GM21381 (cell line): Measurements from ENCODE around the gene AP1G2.
"Not testable (repeated sequence)": the region's sequence is repeated elsewhere in the genome, so short reads cannot be mapped to it uniquely, and the experiment has no call there.

Source experiments
- ATAC-seq: cut with Tn5 transposase; IDR thresholded peaks from one replicate; pipeline ENCODE4 v1.9.1; 2021; ENCODE audit warnings: mild to moderate bottlenecking, moderate library complexity; ENCODE audit not compliant: unreplicated experiment

Gene AP1G2

GRCh38 chr14:23542261-23542660, 25.3 kb downstream of the AP1G2 start:
- no peak for ATAC-seq

DNA sequence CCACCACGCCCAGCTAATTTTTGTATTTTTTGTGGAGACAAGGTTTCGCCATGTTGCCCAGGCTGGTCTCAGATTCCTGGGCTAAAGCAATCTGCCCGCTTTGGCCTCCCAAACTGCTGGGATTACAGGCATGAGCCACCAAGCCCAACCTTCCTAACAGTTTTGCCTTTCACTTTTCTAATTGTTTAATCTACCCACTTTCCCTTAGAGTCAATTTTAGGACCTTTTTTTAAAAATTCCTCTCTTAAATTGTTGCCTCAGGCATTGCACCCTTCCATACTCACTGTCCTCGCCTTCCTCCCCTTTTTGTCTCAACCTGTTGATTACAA, 27.5 kb downstream of the AP1G2 start:
- no peak for ATAC-seq

DNA sequence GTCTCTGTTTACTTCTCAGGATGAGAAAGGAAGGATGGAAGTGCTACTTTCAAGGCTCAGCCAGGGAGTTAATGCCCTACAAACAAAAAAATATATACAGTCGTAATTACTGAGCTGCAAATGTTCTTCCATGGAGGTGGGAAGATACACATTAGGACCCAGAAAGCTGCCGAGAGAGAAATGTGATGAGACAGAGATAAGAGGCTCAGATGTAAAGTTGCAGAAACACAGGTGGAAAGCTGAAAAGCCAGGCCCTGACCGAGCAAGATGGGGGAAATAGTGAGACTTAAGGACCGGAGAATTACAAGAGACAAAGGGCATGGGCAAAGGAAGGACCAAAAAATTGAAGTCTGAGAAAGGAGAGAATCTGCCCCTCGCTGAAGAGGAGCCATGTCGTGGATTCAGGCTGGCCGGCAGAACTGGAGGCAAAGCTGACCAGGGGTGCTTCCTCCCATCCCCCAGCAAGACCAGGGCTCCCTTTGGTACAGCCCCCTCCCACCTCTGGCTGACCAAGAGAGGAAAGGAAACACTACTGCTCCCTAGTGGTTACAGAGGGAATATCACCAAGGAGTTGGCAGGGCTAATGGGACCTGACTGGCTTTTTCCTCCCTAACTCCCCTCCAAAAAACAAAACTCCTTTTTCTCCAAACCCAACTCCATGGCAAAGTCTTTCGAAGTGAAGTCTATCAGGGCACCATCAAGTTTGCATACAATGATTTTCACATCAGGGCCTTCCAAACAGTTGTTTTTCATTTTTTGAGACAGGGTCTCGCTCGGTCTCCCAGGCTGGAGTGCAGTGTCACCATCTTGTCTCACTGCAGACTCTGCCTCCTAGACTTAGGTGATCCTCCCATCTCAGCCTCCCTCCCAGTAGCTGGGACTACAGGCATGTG, 28.1 kb downstream of the AP1G2 start:
- ATAC-seq = no peak

GRCh38 chr14:23538785-23539184, 28.8 kb downstream of the AP1G2 start:
- no peak for ATAC-seq

GRCh38 chr14:23538050-23538718, 29.4 kb downstream of the AP1G2 start:
- ATAC-seq = no peak

GRCh38 chr14:23537351-23538049, 30.1 kb downstream of the AP1G2 start:
- ATAC-seq = no peak

DNA sequence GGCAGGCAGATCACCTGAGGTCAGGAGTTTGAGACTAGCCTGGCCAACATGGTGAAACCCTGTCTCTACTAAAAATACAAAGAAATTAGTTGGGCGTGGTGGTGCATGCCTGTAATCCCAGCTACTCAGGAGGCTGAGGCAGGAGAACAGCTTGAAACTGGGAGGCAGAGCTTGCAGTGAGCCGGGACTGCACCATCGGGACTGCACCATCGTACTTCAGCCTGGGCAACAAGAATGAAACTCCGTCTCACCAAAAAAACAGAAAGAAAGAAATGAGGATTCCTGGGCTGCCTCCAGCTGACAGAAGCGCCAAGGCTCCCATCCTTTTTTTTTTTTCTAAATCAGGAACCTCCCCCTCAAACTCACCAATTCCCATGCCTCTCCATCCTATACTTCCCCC, 30.7 kb downstream of the AP1G2 start:
- not testable (repeated sequence) for ATAC-seq

DNA sequence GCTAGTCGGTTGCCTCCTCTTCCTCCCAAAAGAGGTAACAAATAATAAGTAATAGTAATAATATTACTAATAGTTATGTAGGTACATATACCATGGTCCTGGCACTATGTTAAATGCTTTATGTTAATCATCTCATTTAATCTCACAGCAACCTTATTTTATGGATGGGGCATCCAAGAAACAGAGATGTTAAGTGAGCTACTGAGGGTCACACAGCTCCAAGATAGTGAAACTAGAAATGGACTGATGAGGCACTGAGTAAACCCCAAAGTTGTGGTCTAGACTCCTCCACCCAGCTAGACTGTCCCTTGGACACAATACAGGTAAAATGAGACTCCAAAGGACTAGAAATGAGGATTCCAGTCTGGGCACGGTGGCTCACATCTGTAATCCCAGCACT, 31.1 kb downstream of the AP1G2 start:
- no peak for ATAC-seq

GRCh38 chr14:23535943-23536342, 31.6 kb downstream of the AP1G2 start:
- no peak for ATAC-seq

- no peak for ATAC-seq
Measured at GRCh38 chr14:23533652-23534435, 33.7 kb downstream of the AP1G2 start.

GRCh38 chr14:23532658-23533057, 34.9 kb downstream of the AP1G2 start:
- ATAC-seq = no peak

DNA sequence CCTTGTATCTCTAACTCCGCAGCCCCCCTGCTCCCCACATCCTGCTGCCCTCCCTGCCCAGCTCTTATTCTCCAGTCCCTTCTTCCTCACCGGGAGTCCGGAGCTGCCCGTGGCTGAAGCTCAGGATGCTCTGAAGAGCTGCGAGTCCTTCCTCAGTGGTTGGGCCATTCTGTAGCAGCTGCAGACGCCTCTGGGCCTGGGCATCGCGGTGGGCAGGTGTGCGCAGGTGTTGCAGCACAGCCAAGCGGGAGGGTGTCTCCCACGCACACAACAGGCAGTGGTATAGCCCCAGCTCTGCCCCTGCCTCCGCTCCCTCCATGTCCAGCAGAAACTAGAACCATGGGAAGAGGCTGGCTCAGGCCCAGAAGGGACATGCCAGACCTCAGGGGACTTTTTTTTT, 36.2 kb downstream of the AP1G2 start:
- no peak for ATAC-seq

- ATAC-seq = no peak
Measured at GRCh38 chr14:23530375-23531055, 37.1 kb downstream of the AP1G2 start.

DNA sequence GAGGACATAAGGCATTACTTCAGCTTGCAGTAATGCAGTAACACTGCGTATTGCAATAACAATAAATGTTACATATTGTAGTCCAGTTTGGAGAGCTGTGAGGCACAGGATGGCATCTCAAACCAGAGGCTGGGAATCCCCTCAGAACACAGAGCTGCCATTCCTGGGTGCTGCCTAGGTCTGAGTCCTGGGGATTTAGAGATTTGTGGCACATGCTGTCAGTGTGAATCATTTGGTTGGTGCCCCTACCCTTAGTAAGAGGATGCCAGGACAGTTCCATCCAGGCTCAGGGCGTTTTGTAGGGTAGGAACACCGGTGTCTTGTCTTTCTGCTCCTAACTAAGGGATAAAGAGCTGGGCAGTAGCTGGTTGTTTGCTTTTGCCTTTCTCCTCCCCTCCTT, 38.6 kb downstream of the AP1G2 start:
- ATAC-seq = no peak

DNA sequence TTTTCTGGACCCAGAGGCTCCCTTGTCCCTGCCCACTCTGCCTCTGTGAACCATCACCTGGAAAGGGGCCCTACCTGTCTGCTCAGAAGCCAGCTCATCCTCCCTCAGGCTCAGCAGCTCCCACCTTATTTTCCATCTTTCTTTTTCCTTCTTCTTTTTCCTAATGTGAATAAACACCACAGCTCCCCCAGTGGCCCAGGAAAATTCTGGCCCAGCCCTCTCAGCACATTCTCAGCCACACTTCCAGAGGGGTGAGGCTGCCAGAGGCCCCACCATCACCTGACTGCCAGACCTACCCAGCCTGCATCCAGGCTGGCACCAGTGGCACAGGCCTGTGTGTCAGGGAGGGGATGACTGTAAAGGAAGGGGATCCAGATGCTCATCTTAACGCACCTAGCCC, 39.0 kb downstream of the AP1G2 start:
- ATAC-seq = no peak

- ATAC-seq = no peak
Measured at GRCh38 chr14:23525611-23526010, 42.0 kb downstream of the AP1G2 start.

DNA sequence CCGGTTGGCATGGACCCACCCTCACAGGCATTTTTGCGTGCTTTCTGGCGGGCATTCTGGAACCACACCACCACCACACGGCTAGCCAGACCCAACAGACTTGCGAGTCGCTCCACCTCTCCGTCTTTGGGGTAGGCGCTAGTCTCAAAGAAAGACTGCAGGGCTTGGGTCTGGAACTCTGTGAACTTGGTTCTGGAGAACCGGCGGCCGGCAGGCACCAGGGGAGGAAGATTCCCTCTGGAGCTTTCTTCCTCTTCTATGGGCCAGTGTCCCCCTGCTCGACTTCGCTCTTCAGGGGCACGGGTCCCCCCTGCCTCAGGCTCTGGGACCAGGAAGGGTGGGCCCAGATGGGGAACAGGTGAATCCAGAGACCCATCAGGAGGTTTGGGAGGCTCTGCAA, 42.6 kb downstream of the AP1G2 start:
- ATAC-seq = no peak

DNA sequence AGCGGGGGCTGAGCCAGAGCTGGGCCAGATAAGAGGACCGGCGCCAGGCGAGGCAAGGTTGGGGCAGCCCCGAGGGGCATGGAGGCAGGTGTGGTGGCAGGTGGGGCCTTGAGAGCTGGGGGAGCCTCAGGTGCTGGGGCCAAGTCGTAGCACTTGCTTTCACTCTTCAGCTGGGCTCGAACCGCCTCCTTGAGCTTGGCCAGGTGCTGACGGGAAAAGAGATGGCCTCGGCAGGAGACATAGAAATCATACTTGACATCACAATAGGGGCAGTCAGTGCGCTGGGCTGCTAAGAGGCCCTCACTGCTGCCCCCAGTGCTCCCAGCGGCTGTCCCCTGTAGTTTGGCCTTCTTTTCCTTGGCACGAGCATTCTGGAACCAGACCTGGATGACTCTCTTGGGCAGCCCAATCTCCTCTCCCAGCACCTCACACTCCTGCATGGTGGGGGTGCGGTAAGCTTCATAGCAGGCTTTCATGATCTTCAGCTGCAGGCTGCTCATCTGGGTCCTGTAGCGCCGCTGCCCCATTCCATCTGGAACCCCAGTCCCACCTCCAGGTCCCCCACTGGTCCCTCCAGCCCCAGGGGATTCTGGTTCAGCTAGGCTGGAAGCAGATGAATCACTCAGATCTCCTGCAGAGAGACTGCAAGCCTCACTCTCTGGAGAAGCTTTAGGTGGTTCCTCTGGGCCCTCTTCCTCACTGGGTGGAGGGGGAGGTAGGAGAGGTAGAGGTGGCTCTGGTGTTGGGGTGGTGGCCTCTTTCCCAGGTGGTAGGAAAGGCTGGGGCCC, 44.2 kb downstream of the AP1G2 start:
- no peak for ATAC-seq

DNA sequence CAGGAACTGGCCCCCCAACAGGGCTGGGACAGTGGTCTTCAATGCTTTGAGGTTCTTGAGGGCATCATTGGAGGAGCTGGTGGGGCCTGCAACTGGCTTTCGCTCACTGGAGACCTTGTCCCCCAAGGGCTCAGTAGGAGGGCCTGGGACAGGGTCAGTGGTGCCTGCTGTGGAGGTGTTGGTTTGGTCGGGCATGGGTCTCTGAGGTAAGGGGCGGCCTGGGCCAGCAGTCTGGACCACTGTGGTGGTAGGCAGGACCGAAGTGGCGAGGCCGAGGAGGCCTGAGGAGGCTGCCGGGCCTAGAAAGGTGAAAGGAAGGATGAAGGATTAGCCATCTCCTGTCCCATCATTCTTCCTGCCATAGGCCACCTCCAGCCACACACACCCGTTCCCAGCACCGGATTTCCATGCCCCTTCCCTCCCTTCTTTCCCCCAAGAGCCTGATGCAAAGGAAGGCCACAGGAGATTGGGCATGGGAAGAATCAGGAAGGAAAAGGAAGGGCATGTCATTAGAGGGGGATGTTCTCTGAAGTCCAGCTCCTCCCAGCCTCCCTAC, 44.9 kb downstream of the AP1G2 start:
- ATAC-seq = no peak
